Suppressor macrophage (primary cell): ENCODE data around the gene FGFR2.

Experiments used
- DNase-seq, 4 experiments: peaks; one replicate each; pipeline ENCODE4 v3.0.0-alpha.2; 2020 to 2022

The FGFR2 gene

DNA sequence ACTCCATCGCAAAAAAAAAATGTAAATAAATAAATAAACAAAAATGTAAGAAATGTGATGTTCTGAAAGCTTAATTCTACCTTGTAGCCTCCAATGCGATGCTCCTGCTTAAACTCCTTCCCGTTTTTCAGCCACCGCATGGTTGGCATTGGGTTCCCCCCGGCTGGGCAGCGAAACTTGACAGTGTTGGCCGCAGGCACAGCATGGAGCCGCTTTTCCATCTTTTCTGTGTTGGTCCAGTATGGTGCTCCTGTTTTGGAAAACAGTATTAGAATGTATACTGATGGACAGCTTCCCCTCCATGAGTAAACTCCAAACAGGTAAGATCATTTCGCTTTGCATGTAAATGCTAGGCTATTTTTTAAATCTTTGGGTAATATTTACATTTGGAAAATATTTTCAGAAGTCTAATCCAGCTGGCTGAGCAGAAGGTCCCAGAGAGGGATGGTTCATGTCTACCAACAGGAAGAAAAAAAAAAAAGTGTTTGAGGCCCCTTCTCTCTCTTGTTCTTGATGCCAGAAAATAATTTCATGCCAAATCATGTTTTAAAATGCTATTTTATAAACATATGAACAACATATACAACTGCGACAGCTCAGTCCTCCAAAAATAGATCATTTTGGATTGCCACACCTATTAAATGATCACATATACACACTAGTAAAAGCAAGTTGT, 46.9 kb downstream of the FGFR2 start:
- DNase-seq = no peak

- no peak for DNase-seq
Observed at GRCh38 chr10:121544301-121544869, 53.9 kb downstream of the FGFR2 start.

GRCh38 chr10:121543545-121543944, 54.7 kb downstream of the FGFR2 start:
- DNase-seq = no peak

GRCh38 chr10:121541450-121542120, 56.7 kb downstream of the FGFR2 start:
- DNase-seq = no peak

GRCh38 chr10:121540732-121541395, 57.4 kb downstream of the FGFR2 start:
- DNase-seq = no peak

- DNase-seq = no peak
Observed at GRCh38 chr10:121539786-121540185, 58.5 kb downstream of the FGFR2 start.

- DNase-seq = no peak
Observed at GRCh38 chr10:121536310-121536913, 61.8 kb downstream of the FGFR2 start.

- DNase-seq = no peak
Observed at GRCh38 chr10:121535381-121535780, 62.9 kb downstream of the FGFR2 start.

- DNase-seq = no peak
Observed at GRCh38 chr10:121532292-121532864, 65.9 kb downstream of the FGFR2 start.

DNA sequence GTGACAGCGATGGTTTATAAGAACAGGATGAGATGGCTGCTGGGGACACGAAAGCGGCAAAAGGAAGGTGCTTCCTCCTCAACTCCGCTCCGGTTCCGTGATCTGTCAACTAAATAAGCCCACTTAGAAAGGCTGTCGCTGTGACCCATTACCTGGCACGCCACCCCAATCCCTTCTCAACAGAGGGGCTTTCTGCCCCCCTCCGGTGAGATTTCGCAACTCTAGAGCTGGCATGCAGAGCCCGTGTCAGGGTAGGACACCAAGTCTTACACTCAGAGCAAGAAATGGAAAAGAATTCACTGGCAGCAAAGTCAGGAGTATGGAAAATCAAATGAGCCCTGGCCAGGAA, 66.4 kb downstream of the FGFR2 start:
- DNase-seq = no peak

GRCh38 chr10:121531076-121531829, 67.0 kb downstream of the FGFR2 start:
- DNase-seq = no peak

GRCh38 chr10:121530481-121531075, 67.7 kb downstream of the FGFR2 start:
- no peak for DNase-seq

- DNase-seq = no peak
Observed at GRCh38 chr10:121527690-121528089, 70.6 kb downstream of the FGFR2 start.

DNA sequence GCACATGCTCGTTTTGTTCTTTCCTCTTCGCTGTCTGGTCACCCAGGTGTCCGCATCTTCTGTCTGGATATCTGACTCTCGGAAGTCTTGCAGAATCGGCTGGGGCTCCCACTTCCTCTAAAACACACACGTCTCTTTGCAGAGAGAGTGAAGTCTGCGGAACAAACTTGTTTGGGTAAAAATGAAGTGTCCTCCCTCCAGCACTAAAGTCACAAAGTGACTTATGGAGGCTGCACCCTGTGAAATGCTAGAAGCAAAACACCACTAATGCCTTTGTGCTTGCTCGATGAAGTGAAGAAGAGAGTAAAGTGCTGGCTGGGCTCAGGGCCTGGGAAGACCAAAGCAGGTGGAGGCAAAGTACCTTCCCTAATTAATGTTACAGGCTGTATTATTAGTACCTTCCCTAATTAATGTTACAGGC, 71.4 kb downstream of the FGFR2 start:
- DNase-seq = peak in 1 of 4 experiments; percentile 32

DNA sequence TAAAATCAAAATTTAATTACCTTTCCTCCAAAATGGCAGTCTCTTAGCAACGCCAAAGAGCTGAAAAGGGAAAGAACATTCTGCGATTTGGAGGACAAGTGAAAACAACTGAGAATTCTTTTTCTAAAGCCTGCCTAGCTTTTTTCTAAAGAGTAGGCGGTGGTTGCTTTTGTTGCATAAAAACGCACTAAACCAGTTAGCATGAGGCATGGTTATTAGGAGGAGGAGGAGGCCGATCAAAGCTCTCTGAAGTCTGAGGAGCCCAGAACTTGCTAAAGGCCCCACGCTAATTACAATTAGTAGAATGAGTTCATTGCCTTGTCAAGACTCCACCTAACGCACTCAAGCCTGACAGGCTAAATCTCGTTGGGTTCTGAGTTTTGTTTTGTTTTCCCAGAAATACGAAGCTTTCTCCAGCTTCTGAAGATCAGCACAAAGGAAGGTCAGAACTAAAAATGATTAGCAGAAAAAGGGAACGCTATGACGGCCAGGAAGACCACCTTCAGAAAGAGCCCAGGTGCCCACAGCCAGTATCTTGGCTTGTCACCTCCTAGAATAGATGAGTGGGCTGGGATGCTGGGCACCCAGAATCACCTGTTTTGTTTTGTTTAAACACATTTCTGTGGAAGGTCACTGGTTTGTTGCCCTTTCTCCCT, 72.0 kb downstream of the FGFR2 start:
- DNase-seq = no peak

DNA sequence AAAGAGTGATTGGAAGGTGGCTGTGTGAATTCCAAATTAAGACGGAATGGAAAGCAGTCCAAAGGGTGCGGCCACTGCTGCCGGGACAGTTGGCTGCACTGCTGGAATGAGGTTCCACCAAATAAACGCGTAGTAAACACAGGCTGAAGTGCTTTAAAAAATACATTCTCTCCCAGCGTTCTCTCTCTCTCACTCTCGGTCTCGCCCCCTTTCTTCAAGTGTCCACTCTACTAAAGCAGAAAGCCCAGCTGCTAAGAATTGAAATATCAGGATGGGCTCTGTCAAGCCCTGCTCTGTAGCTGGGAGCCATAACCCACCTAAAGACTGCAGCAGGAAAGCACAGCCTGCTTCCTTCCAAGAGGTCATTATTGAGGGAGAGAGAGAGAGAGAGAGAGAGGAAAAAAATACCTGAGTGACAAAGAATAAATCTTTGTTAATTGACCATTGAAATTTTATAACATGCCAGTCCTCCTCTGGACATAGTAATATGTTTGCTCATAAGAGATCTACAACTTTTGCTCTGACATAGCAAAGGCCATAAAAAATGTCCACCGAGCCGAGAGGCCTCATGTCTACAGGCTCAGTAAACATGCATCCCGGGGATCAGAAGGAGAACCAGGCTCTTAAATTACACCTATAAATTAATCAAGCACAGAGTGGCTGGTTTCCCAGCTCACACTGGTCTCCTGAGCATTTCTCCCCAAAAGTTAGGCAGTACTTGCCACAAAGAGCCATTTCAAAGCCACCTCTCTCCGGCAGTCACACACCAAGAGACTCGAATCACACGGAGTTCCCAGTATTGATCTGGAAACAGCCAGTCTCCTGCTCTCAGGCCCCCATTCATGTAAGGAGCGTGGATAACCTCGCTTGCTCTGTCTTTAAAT, 72.8 kb downstream of the FGFR2 start:
- no peak for DNase-seq

DNA sequence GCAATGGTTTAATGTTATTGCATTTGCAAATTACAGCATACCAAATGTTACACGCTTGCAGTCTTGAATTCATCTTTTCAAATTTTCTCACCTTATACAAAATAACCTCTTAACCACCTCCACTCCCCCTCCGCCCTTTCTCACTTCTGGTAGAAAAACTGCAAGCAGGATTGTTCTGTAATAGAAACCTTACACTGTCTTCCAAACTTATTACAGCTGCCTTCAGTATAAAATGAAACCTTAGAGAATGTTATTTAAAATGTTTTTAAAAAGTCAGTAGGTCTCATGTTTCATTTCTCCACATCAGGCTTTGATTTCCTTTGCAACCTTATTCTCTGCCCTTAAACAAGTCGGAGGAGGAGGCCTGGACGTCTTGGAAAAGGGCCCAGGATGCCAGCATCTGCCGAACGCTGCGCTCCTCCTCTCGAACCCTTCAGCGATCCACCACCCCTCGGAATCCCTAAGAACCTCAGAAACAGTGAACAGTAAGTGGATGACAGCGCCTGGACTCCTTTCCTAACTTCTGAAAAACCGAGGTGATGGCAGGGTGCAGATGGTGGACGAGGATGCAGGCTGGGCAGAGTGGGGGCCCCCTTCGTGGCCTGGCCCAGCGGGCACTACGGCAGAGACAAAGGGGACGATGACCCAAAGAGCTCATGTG, 74.0 kb downstream of the FGFR2 start:
- DNase-seq = no peak

DNA sequence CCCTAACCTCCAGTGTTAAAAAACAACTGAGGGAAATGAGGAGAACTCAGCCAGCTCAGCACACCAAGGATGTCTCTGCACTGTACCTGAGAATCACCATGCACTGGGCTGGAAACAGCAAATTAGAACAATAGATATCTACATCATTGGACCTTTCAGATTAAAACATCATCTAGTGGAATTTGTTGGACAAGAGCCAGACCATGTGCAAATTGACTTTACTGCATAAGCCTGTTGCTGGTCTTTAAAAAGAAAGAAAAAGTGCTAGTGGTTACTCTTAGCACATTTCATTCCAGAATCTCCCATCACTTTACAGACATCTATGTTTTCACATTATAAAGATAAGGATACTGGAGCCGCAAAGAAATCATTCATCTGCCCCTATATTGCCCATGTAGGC, 75.4 kb downstream of the FGFR2 start:
- DNase-seq = no peak

- DNase-seq = no peak
Observed at GRCh38 chr10:121521794-121522556, 76.3 kb downstream of the FGFR2 start.
